GM19328 (cell line): ENCODE data around the gene NCOA1.
"Not testable (repeated sequence)": the region's sequence is repeated elsewhere in the genome, so short reads cannot be mapped to it uniquely, and the experiment has no call there.

Source experiments
- ATAC-seq: cut with Tn5 transposase; IDR thresholded peaks from one replicate; pipeline ENCODE4 v1.9.1; 2021; ENCODE audit warnings: mild to moderate bottlenecking, moderate library complexity; ENCODE audit not compliant: unreplicated experiment

The NCOA1 gene

DNA sequence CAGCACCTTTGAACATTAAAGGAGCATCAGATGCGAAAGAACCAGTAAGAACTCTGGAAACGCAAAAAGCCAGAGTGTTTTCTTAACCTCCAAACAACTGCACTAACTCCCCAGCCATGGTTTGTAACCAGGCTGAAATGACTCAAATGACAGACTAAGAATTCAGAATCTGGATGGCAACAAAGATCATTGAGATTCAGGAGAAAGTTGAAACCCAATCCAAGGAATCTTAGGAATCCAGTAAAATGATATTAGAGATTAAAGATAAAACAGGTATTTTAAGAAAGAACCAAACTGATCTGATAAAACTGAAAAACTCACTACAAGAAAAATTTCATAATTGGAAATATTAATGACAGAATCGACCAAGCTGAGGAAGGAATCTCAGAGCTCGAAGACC is 185.4 kb downstream of the NCOA1 start:
- ATAC-seq: no peak

DNA sequence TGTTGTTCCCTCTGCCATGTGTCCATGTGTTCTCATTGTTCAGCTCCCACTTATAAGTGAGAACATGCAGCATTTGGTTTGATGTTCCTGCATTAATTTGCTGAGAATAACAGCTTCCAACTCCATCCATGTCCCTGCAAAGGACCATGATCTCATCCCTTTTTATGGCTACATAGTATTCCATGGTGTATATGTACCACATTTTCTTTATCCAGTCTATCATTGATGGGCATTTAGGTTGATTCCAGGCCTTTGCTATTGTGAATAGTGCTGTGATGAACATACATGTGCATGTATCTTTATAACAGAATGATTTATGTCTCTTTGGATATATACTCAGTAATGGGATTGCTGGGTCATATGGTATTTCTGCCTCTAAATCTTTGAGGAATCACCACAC is 187.0 kb downstream of the NCOA1 start:
- not testable (repeated sequence) for ATAC-seq

DNA sequence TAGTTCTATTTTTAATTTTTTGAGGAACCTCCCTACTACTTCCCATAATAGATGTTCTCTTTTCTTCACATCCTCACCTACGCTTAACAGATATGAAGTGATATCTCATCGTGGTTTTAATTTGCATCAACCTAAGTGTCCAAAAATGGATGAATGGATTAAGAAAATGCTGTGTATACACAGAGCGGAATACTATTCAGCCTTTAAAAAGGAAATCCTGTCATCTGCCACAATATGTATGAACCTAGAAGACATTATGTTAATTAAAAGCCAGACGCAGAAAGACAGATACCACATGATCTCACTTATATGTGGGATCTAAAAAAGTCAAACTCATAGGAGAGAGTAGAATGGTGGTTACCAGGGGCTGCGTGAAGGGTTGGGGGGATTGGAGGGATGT is 189.1 kb downstream of the NCOA1 start:
- ATAC-seq: no peak

DNA sequence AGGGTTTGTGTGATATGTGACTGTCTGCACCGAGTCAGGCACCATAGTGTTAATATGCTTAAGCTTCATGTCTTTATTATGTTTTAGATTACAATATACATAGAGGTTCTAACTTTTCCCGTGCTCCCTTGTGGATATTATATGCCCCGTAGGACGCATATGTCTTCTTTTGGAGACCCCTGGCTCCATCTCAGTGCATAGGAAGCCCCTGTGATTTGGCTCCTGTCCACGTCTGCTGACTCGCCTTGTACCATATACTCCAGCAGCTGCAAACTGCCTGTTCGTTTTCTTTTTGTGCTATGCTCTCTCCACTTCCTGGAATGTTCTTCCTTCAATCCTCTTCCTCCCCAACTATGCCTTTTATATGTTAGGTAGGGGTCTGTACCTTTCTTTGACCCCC is 191.2 kb downstream of the NCOA1 start:
- ATAC-seq: no peak

DNA sequence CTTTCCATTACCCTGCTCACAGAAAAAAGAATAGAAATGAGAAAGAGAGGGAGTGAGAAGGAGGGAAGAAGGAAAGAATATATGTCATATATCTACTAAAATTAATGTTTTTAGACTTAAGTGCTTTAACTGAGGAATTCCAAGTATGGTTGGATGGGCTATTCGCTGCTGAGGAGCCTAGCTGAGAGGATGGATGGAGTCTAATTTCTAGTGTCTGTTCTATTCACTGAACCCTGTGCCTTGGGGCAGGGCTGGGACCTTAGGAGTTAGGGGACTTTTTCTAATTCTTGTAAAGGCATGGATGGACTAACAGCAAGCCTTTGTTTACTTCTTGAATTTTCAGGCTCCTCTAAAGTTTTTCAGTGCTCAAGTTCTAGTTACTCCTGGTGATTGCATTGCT is 192.4 kb downstream of the NCOA1 start:
- ATAC-seq: no peak

DNA sequence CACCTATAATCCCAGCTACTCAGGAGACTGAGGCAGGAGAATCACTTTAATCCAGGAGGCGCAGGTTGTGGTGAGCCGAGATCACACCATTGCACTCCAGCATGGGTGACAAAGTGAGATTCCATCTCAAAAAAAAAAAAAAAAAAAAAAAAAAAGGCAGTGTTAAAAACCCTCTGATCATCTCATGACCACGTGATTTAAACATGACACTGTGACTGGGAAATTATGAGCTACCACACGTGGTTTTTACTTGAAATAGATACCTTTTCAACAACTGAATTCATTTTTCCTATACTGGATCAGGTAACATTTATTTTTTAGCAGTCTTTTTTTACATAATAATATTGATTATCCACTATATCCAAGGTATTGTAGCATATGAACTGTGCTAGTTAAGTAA is 199.5 kb downstream of the NCOA1 start:
- no peak for ATAC-seq

DNA sequence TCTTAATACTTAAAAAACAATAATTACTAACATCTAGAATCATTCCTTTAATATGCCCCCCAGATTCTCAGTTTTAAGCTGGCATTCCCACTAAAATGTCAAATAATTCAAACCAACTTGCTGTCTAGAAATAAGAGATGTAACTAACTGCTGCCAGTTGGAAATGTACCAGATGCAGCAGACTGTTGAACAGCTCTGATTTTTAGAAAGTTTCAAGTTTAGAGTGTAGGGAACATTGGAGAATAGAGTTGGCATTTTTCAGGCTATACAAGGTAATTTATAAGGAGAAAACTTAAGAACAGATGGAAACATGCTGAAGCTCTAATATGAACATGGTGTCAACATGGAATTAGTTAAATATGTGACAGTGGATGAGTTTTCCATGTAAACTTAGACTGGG is 200.8 kb downstream of the NCOA1 start:
- ATAC-seq: no peak

DNA sequence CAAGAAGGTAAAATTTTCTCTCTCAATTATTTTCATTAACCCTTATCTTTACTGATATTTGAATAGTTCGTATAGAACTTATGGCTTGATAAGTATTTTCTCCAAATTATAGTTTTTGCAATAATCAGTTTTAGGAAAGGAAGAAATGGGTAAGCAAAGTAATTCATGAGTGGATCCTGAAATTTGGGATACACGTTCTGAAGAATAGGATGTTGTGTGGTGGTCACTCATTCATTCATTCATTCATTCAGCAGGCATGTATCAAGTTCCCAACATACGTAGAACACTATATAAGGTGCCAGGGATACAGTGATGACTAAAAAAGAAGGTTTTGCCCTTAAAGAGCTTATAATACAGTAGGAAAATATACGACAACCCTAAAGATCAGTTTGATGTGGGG is 206.7 kb downstream of the NCOA1 start:
- ATAC-seq: no peak

DNA sequence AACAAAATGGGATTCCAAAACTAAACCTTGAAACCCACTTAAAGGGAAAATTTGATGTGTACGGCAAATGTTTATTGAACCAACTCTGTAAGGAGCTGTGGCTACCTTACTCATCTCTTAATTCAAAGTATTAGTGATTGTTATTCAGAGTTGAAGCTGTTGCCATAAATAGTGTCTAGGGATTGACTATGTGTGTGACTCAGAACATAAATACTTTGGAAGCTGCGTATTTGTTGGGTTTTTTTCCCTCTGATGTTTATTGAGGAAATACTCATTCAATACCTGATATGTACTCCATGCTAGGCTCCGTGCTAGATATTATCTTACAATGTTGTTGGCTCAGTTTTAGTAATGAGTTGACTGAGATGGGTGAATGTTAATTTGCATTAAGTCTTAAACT is 211.7 kb downstream of the NCOA1 start:
- ATAC-seq: no peak

DNA sequence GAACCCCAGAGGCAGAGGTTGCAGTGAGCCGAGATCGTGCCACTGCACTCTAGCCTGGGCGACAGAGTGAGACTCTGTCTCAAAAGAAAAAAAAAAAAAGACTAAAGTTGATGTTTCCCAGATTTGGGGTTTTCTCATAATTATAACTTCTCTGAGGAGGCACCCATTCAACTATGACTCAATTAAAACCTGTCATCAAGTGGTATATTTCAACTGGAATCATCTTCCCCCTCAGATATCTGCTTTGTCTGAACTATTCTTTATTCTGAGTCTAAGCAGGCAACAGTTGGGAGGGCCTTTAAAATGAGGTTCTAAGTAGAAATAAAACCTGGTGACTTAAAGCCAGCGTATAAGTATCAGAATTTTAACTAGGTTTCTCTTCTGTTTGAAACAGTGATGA is 213.6 kb downstream of the NCOA1 start:
- no peak for ATAC-seq

DNA sequence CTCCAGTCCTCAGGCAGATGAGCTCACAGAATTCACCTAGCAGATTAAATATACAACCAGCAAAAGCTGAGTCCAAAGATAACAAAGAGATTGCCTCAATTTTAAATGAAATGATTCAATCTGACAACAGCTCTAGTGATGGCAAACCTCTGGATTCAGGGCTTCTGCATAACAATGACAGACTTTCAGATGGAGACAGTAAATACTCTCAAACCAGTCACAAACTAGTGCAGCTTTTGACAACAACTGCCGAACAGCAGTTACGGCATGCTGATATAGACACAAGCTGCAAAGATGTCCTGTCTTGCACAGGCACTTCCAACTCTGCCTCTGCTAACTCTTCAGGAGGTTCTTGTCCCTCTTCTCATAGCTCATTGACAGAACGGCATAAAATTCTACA is 216.1 kb downstream of the NCOA1 start:
- no peak for ATAC-seq

DNA sequence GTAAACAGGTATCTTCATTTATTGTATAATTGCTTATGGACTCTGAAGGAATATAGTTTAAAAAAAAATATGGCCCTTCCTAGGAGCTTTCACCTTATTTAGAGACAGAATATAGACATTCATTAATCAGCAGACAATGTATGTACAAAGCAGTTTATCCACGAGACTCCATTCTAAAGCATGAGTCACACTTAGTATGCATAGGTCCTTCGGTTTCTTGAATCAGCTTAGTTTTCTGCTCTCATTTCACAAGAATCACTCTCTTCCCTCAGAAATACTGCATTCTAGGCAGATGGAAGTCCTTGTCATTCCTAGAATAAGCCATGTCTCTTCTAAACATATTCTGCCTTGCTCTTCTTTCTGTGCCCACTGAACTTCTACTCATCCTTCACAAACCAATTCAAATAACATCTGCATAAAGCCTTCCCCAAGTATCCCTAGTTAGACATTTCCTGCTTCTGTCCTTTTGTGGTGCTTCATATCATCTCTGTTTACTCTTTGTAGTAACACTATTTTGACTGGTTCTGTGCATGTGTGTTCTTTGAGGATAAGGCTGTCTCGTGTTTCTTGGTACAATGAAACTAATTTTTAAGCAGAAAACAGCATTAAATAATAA is 217.6 kb downstream of the NCOA1 start:
- no peak for ATAC-seq

DNA sequence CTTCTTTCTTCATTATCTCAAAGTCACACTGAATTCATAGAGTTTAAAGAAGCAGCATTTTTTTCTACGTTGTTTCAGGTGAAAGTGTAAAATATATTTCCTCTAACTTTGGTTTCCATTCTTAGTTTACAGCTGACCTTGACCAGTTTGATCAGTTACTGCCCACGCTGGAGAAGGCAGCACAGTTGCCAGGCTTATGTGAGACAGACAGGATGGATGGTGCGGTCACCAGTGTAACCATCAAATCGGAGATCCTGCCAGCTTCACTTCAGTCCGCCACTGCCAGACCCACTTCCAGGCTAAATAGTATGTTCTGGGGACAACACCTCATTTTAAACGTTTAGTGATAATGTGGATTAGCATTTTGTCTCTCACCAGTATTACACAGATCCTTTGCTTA is 219.8 kb downstream of the NCOA1 start:
- no peak for ATAC-seq

DNA sequence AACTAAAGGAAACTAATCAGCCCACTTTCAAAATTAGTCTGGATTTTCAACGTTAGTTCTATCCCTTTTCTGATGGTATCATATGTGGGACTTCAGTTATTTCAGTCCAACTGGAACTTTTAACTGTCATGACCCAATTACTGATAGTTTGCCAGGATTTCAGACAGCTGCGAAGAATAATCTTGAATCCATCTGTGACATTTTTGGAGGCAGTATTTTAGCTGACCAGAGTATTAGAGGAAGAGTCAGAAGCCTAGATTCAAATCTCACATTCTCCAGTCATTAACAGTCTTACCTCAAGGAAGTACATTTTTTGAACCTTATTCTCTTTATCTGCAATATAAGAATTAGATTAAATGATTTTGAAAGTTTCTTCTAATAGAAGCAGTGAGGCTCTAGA is 220.8 kb downstream of the NCOA1 start:
- no peak for ATAC-seq

DNA sequence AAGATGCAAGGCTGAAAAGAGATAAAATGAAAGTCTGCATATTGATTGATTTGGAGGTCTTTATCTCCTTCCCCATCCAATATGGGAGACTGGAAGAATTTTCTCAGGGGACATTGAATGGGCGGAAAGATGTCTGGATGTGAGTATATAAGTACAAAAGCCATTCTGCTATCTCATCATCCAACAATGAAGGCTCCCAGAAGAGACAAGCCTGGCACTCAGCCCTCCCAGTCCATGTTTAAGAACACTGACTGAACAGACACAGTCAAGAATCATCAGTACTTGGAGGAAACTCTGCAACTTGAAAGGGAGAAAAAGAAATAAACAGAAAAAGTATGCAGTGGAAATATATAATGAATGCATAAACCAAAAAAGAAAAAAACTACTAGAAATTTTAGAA is 221.2 kb downstream of the NCOA1 start:
- no peak for ATAC-seq

DNA sequence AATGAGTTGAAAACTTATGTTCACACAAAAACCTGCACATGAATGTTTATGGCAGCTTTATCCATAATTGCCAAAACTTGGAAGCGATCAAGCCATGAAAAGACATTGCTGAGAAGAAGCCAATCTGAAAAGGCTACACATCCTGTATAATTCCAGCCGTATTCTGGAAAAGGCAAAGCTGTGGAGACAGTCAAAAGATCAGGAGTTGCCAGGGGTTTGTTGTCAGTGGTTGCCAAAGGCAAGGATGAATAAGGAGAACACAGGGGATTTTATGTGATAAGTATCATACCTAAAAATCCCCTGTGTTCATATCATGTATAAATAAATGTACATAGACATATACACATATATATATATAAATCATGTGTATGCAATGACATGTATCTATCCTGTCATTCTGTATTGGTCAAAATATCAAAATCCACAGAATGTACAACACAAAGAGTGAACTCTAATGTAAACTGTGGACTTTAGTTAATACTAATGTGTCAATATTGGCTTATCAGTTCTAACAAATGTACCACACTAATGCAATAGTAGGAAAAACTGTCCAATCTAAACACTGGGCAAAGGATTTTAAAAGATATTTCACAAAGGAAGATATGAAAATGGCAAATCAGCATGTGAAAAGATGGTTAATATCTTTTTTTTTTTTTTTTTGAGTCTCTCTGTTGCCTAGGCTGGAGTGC is 226.4 kb downstream of the NCOA1 start:
- ATAC-seq: no peak

DNA sequence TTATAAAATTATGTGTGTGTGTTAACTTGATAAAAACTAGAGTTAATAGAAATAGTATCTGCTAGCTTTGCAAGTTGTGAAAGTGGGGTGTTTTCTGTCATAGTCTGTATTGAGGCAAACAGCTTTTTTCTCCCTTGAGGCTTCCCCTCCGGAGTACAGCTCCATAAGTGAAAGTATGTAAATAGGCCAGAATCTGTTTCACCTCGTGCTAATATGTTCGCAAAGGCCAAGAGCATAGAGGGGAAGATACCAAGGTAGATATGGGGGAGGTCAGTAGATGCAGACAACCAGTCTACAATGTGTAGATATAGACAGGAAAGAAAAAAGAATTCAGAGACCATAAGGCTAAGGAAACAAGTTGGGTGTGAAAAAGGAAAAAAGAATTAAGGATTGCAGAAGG is 229.3 kb downstream of the NCOA1 start:
- ATAC-seq: peak; percentile 64

DNA sequence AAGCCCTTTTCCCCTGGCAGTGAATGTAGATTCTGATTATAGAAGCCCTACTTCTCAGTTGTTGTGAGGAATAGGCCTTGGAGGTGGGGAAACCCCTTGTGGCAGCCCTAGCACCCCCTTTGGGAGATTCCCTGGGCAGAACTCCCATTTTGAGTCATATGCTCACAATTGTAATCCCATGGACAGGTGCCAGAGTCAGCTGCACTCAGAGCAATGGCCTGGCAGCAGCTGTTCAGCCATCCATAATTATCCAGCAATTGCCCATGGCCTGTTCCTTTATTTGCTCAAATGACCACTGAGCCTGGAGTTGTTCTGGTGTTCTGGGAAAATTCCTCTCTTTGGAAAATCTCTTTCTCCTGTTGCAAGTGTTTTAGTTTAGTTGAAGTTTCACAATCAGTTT is 230.4 kb downstream of the NCOA1 start:
- no peak for ATAC-seq

DNA sequence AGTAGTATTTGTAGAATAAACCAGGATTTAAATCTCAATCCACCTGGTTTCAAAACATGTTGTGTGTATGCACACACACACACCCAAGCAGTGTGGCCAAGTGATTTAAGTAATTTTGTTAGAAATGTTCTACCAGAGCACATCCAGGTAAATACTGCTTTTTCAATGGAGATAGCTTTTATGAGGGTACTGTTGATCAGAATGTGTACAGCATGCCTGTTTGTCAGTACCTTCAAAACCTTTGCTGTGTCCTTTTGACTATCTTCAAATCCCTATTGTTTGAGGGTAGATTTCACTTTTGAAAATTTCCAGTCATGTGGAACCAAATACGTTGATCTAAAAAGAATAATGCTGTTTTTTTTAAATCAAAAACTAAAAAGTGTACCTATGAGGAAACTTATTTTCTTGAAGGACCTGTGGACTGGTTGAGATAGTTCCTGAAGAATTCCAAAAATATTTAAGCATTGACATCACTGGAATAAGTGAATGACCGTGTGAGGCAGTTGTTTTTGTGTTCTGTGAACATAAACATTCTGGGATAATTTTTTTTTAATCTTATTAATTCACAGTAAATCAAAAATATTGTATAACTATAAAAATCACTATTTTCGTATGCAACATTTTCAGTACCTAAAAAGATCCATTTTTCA is 231.2 kb downstream of the NCOA1 start:
- no peak for ATAC-seq

DNA sequence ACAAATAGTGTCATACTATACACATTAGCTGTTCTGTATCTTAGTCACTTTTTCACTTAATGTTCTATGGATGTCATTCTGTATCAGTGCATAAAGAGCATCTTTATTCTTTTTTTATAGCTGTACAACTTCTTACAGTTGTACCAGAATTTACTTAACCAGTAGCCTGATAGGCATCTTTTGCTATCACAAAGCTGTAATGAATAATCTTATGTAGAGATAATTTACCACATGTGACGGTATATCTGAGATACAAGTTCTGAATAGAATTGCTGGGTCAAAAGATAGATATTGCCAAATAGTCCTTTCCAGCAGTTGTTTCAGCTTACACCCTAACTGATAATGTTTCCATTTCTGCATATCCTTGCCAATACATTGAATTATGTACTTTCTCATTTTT is 232.1 kb downstream of the NCOA1 start:
- no peak for ATAC-seq

DNA sequence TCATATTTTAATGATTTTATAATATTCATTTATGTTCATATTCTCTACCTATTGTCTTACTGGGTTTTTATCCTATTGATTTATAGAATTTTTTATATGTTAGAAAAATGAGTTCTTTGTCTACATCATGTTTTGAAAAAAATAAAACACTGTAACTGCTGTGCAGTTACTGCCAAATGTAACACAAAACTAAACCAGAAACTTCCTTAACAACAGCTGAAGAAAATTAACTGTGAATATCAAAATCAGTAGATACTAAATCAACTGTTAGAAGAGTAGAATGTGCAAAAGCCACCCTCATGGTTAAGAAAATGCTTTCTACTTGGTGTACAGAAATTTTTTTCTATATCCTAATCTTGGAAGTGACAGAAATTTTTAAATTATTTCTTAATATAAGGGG is 232.6 kb downstream of the NCOA1 start:
- ATAC-seq: no peak

DNA sequence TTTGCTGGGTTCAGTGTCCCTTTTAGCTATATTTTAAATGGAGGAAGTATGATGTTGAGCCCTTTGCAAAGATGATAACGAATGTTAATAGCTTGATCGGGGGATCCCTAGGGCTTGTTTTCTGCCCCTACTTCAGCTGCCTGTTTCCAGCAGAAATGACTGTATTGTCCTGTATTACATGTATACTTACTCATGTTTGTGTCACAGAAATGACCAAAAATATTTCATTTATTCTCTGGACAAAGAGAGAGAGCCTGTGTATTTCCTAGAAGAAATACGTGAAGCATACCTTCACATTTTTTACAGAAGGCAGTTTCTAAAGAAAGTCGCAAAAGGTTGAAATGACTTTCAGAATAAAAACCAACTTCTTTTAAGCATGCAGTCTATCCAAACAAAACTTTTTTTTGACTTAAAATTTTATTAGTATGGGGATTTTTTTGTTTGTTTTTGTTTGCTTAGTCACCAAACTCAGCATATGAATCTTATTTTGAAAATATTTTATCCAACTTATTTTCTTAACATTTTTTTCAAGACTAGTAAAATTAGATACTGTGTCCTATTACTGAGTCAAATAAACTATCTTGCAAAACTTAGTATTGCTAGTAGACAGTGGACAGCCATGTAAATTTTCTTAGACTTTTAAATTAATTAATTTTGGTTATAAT is 233.2 kb downstream of the NCOA1 start:
- ATAC-seq: no peak
